Measurements from ENCODE around the gene MTRF1.

Gene MTRF1

DNA sequence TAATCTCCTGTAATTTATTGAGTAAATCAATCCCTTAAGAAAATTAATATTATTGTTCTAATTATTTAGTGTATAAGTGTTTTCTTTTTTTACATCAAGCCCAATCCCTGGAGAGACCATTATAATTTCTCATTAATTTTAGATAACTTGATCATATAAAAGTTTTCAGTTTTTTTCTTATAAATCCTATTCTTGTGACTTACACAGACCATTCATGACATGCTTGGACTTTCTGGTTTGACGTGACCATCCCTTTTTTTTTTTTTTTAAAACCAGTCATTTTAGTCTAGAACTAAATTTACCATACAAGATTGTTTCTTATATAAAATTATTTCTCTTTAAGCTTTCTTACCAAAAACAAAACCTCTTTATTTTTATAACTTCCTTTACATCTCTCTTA lies 5.4 kb upstream of the MTRF1 start (continued):
- TF ChIP-seq, protein P1, sequence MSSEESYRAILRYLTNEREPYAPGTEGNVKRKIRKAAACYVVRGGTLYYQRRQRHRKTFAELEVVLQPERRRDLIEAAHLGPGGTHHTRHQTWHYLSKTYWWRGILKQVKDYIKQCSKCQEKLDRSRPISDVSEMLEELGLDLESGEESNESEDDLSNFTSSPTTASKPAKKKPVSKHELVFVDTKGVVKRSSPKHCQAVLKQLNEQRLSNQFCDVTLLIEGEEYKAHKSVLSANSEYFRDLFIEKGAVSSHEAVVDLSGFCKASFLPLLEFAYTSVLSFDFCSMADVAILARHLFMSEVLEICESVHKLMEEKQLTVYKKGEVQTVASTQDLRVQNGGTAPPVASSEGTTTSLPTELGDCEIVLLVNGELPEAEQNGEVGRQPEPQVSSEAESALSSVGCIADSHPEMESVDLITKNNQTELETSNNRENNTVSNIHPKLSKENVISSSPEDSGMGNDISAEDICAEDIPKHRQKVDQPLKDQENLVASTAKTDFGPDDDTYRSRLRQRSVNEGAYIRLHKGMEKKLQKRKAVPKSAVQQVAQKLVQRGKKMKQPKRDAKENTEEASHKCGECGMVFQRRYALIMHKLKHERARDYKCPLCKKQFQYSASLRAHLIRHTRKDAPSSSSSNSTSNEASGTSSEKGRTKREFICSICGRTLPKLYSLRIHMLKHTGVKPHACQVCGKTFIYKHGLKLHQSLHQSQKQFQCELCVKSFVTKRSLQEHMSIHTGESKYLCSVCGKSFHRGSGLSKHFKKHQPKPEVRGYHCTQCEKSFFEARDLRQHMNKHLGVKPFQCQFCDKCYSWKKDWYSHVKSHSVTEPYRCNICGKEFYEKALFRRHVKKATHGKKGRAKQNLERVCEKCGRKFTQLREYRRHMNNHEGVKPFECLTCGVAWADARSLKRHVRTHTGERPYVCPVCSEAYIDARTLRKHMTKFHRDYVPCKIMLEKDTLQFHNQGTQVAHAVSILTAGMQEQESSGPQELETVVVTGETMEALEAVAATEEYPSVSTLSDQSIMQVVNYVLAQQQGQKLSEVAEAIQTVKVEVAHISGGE (tag by site-specific recombination; conservative IDR thresholded peaks at IDR 0.05; ENCODE audit: low read depth): no peak
- TF ChIP-seq, protein P2, sequence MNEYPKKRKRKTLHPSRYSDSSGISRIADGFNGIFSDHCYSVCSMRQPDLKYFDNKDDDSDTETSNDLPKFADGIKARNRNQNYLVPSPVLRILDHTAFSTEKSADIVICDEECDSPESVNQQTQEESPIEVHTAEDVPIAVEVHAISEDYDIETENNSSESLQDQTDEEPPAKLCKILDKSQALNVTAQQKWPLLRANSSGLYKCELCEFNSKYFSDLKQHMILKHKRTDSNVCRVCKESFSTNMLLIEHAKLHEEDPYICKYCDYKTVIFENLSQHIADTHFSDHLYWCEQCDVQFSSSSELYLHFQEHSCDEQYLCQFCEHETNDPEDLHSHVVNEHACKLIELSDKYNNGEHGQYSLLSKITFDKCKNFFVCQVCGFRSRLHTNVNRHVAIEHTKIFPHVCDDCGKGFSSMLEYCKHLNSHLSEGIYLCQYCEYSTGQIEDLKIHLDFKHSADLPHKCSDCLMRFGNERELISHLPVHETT (tag by site-specific recombination; IDR thresholded peaks at IDR 0.05): peak; percentile 39; the same call in 1 of the 2 replicates
- TF ChIP-seq, protein P3, sequence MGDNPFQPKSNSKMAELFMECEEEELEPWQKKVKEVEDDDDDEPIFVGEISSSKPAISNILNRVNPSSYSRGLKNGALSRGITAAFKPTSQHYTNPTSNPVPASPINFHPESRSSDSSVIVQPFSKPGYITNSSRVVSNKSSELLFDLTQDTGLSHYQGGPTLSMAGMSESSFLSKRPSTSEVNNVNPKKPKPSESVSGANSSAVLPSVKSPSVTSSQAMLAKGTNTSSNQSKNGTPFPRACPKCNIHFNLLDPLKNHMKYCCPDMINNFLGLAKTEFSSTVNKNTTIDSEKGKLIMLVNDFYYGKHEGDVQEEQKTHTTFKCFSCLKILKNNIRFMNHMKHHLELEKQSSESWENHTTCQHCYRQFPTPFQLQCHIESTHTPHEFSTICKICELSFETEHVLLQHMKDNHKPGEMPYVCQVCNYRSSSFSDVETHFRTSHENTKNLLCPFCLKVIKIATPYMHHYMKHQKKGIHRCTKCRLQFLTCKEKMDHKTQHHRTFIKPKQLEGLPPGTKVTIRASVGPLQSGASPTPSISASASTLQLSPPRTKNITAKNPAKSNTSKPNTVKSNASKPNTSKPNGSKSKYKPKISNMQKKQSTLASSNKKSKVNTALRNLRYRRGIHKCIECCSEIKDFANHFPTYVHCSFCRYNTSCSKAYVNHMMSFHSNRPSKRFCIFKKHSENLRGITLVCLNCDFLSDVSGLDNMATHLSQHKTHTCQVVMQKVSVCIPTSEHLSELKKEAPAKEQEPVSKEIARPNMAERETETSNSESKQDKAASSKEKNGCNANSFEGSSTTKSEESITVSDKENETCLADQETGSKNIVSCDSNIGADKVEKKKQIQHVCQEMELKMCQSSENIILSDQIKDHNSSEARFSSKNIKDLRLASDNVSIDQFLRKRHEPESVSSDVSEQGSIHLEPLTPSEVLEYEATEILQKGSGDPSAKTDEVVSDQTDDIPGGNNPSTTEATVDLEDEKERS (tag by site-specific recombination; IDR thresholded peaks at IDR 0.05): peak; percentile 92
- no peak for TF ChIP-seq ZNF596 (tag by site-specific recombination; IDR thresholded peaks at IDR 0.05)
- TF ChIP-seq ZNF610 (tag by site-specific recombination; IDR thresholded peaks at IDR 0.05; ENCODE audit: borderline replicate concordance): 0 out of 2 replicates have a peak, but pooled peaks have one; percentile 46
- TF ChIP-seq ZNF626 (tag by site-specific recombination; IDR thresholded peaks at IDR 0.05): no peak
- no peak for TF ChIP-seq PRDM2 (tag by site-specific recombination; IDR thresholded peaks at IDR 0.05; ENCODE audit: borderline replicate concordance)
- TF ChIP-seq KLF9 (tag by site-specific recombination; IDR thresholded peaks at IDR 0.05; ENCODE audit: low read depth): no peak
- peak; percentile 89 for TF ChIP-seq ZNF362 (tag by site-specific recombination; IDR thresholded peaks at IDR 0.05)
- no peak for TF ChIP-seq EGR2 (tag by site-specific recombination; IDR thresholded peaks at IDR 0.05; ENCODE audit: low read depth)
- TF ChIP-seq ZNF140 (tag by site-specific recombination; IDR thresholded peaks at IDR 0.05): no peak
- TF ChIP-seq, protein P4, sequence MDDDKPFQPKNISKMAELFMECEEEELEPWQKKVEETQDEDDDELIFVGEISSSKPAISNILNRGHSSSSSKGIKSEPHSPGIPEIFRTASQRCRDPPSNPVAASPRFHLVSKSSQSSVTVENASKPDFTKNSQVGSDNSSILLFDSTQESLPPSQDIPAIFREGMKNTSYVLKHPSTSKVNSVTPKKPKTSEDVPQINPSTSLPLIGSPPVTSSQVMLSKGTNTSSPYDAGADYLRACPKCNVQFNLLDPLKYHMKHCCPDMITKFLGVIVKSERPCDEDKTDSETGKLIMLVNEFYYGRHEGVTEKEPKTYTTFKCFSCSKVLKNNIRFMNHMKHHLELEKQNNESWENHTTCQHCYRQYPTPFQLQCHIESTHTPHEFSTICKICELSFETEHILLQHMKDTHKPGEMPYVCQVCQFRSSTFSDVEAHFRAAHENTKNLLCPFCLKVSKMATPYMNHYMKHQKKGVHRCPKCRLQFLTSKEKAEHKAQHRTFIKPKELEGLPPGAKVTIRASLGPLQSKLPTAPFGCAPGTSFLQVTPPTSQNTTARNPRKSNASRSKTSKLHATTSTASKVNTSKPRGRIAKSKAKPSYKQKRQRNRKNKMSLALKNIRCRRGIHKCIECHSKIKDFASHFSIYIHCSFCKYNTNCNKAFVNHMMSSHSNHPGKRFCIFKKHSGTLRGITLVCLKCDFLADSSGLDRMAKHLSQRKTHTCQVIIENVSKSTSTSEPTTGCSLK (tag by site-specific recombination; IDR thresholded peaks at IDR 0.05): no peak
- no peak for TF ChIP-seq CTCF (tag by site-specific recombination; IDR thresholded peaks at IDR 0.05)
- TF ChIP-seq ZBTB8A (tag by site-specific recombination; IDR thresholded peaks at IDR 0.05): 0 out of 2 replicates have a peak, but pooled peaks have one; percentile 8
- no peak for TF ChIP-seq ZNF624 (tag by site-specific recombination; IDR thresholded peaks at IDR 0.05)
- TF ChIP-seq ZNF10 (tag by site-specific recombination; IDR thresholded peaks at IDR 0.05): no peak
- no peak for TF ChIP-seq ZNF548 (tag by site-specific recombination; IDR thresholded peaks at IDR 0.05)
- no peak for TF ChIP-seq KLF7 (tag by site-specific recombination; IDR thresholded peaks at IDR 0.05; ENCODE audit: borderline replicate concordance)

Measured in HEK293 (cell line).